BJ (cell line): ENCODE measurements around the gene SREBF2. TPM values are rescaled to one million over a fixed set of nuclear protein-coding genes. Genes with fewer than 3 reads are reported as not detected.

Experiments used
- CTCF ChIA-PET: fragments of 350-600 bp; formaldehyde crosslinking; extraction: SDS; loops from one replicate; lab custom pipeline; 2021; ENCODE audit warnings: antibody characterized with exemption, inconsistent platforms; lab: Yijun Ruan, JAX
- POLR2A ChIA-PET: fragments of 300-600 bp; sonication (Branson Sonifier 250); formaldehyde crosslinking; extraction: SDS; loops from one replicate; lab custom pipeline; 2021; ENCODE audit warnings: antibody characterized with exemption; lab: Charles Lee
- DNase-seq: peaks from one replicate; pipeline ENCODE4 v3.0.0-alpha.2; 2011; ENCODE audit warnings: low read depth
- H3K27me3 ChIP-seq: 2 replicates; pipeline ENCODE4 v1.6.0; 2011; ENCODE audit warnings: low read length; ENCODE audit not compliant: control insufficient read depth, insufficient read depth
- H3K36me3 ChIP-seq: 2 replicates; pipeline ENCODE4 v1.5.1; 2011; ENCODE audit warnings: low read length; ENCODE audit not compliant: control insufficient read depth, insufficient read depth
- H3K4me3 ChIP-seq: 2 replicates; pipeline ENCODE4 v1.5.1; 2011; ENCODE audit warnings: low read depth, mild to moderate bottlenecking, control low read depth, low read length
- CTCF ChIP-seq: IDR thresholded peaks from 2 replicates; pipeline ENCODE4 v1.5.1; 2011; ENCODE audit warnings: low read depth, mild to moderate bottlenecking, control low read depth, inconsistent platforms, low read length, moderate library complexity; ENCODE audit not compliant: insufficient read depth
- polyA plus RNA-seq: library from polyadenylated mRNA; depleted of rRNA; stranded (reverse); fragments of >200 nt; gene quantifications from 2 replicates; pipeline ENCODE4 v1.2.3, GENCODE V29; 2011

SREBF2 gene
- polyA plus RNA-seq, 1 experiment, result 26.2 TPM

- no peak for TF ChIP-seq CTCF
- Histone ChIP-seq H3K4me3 (no peak overlapping the region), H3K36me3 (peaks cover 22% of the 10 kb centered on the region), H3K27me3 (peaks cover 9% of the 10 kb centered on the region)
- DNase-seq, result no peak
- POLR2A ChIA-PET, result no interaction called here
- CTCF ChIA-PET, result interaction anchor here (1.5 kb wide), 1 partner anchor 17 kb away, joined by 3 read pairs; no protein-coding TSS in a partner anchor
Measured at GRCh38 chr22:41906822-41907221, 73.9 kb downstream of the SREBF2 start.

GRCh38 chr22:41907436-41908401 lies 74.8 kb downstream of the SREBF2 start:
- DNase-seq, result no peak
- ChIA-PET CTCF (interaction anchor here (1.3 to 1.5 kb wide), 3 partner anchors 16 to 33 kb away, joined by 3 to 7 read pairs (median 4); partner anchors contain the start of gene TNFRSF13C), POLR2A (no interaction called here)
- no peak overlapping the region for H3K4me3 ChIP-seq
- TF ChIP-seq CTCF, result no peak
- peaks cover 18% of the 10 kb centered on the region for H3K36me3 ChIP-seq
- H3K27me3 ChIP-seq, result peaks cover 17% of the 10 kb centered on the region

GRCh38 chr22:41908411-41909309 lies 75.8 kb downstream of the SREBF2 start:
- no peak for TF ChIP-seq CTCF
- H3K27me3 ChIP-seq, result peaks cover 24% of the 10 kb centered on the region
- POLR2A ChIA-PET, result interaction anchor here (0.7 kb wide), 1 partner anchor 150 kb away, joined by 3 read pairs; no protein-coding TSS in a partner anchor
- H3K36me3 ChIP-seq, result peaks cover 14% of the 10 kb centered on the region
- CTCF ChIA-PET, result interaction anchor here (0.6 to 1.3 kb wide), 3 partner anchors 17 to 32 kb away, joined by 3 to 7 read pairs (median 4); partner anchors contain the start of gene TNFRSF13C
- no peak for DNase-seq
- no peak overlapping the region for H3K4me3 ChIP-seq

- no peak for DNase-seq
- Histone ChIP-seq H3K27me3 (peaks cover 26% of the 10 kb centered on the region), H3K4me3 (no peak overlapping the region), H3K36me3 (peaks cover 10% of the 10 kb centered on the region)
- no peak for TF ChIP-seq CTCF
- CTCF ChIA-PET, result interaction anchor here (0.6 kb wide), 1 partner anchor 27 kb away, joined by 3 read pairs; no protein-coding TSS in a partner anchor
- POLR2A ChIA-PET, result no interaction called here
Measured at GRCh38 chr22:41909310-41910049, 76.6 kb downstream of the SREBF2 start.
